AG04450 (cell line): ENCODE measurements around the gene CALML3. TPM values are rescaled to one million over a fixed set of nuclear protein-coding genes. Genes with fewer than 3 reads are reported as not detected.

Source experiments
- CTCF ChIA-PET: fragments of 300-600, 350-600 bp; formaldehyde crosslinking; extraction: SDS; loops from one replicate; lab custom pipeline; 2022; ENCODE audit warnings: antibody characterized with exemption, inconsistent platforms; lab: Charles Lee
- POLR2A ChIA-PET: fragments of 350-600 bp; formaldehyde crosslinking; extraction: SDS; loops from one replicate; lab custom pipeline; 2021; ENCODE audit warnings: antibody characterized with exemption, inconsistent platforms; lab: Yijun Ruan, JAX
- DNase-seq: peaks from one replicate; pipeline ENCODE4 v3.0.0-alpha.2; 2011; ENCODE audit warnings: low read depth, low spot score
- H3K27ac ChIP-seq: one replicate; pipeline ENCODE4 v1.5.1; 2012; ENCODE audit warnings: low read depth, low read length, control low read depth
- H3K27me3 ChIP-seq: one replicate; pipeline ENCODE4 v1.6.0; 2012; ENCODE audit warnings: low read length; ENCODE audit not compliant: control insufficient read depth, insufficient read depth
- H3K4me3 ChIP-seq: 2 replicates; pipeline ENCODE4 v1.5.1; 2011; ENCODE audit warnings: mild to moderate bottlenecking, low read depth, low read length, control low read depth
- H3K9me3 ChIP-seq: 2 replicates; pipeline ENCODE4 v1.5.1; 2012; ENCODE audit warnings: low read length; ENCODE audit not compliant: control insufficient read depth, insufficient read depth
- CTCF ChIP-seq: IDR thresholded peaks from 2 replicates; pipeline ENCODE4 v1.5.1; 2011; ENCODE audit warnings: low read depth, low read length, control low read depth, inconsistent platforms
- polyA plus RNA-seq: library from polyadenylated mRNA; depleted of rRNA; stranded (reverse); fragments of >200 nt; gene quantifications from 2 replicates; pipeline ENCODE4 v1.2.3, GENCODE V29; 2011

CALML3 gene
- polyA plus RNA-seq, 1 experiment, result not detected

GRCh38 chr10:5499493-5500140, 25.1 kb upstream of the CALML3 start, which contains the start of gene CALML5:
Gene CALML5 (minus strand): TSS chr10:5499570. CDS start chr10:5499438, 132 bp downstream.
- no peak for TF ChIP-seq CTCF
- POLR2A ChIA-PET, result no interaction called here
- DNase-seq, result no peak
- Histone ChIP-seq H3K4me3 (no peak within 1 kb of the TSS), H3K9me3 (peaks cover 6% of the 10 kb centered on the region; the same call in 1 of the 2 replicates), H3K27ac (no peak within 1 kb of the TSS), H3K27me3 (peaks cover 45% of the 10 kb centered on the region)
- CTCF ChIA-PET, result no interaction called here

GRCh38 chr10:5500162-5500670, 24.5 kb upstream of the CALML3 start:
- ChIA-PET POLR2A (no interaction called here), CTCF (no interaction called here)
- Histone ChIP-seq H3K27ac (no peak overlapping the region), H3K27me3 (peaks cover 49% of the 10 kb centered on the region), H3K9me3 (peaks cover 6% of the 10 kb centered on the region; the same call in 1 of the 2 replicates), H3K4me3 (no peak overlapping the region)
- no peak for TF ChIP-seq CTCF
- DNase-seq, result no peak

GRCh38 chr10:5500910-5501309, 23.9 kb upstream of the CALML3 start:
- POLR2A ChIA-PET, result no interaction called here
- no peak for TF ChIP-seq CTCF
- H3K9me3 ChIP-seq, result peaks cover 6% of the 10 kb centered on the region; the same call in 1 of the 2 replicates
- DNase-seq, result no peak
- no peak overlapping the region for H3K4me3 ChIP-seq
- CTCF ChIA-PET, result no interaction called here
- peaks cover 49% of the 10 kb centered on the region for H3K27me3 ChIP-seq
- no peak overlapping the region for H3K27ac ChIP-seq

- no peak for DNase-seq
Measured at GRCh38 chr10:5502061-5502521, 22.7 kb upstream of the CALML3 start.

More at GRCh38 chr10:5502061-5502521, 22.7 kb upstream of the CALML3 start:
- peaks cover 6% of the 10 kb centered on the region; the same call in 1 of the 2 replicates for H3K9me3 ChIP-seq
- no peak for TF ChIP-seq CTCF
- H3K4me3 ChIP-seq, result no peak overlapping the region
- no peak overlapping the region for H3K27ac ChIP-seq
- CTCF ChIA-PET, result no interaction called here
- POLR2A ChIA-PET, result no interaction called here
- H3K27me3 ChIP-seq, result peaks cover 52% of the 10 kb centered on the region
